Activated naive CD4-positive, alpha-beta T cell treated with Interleukin-2 at 50 U/mL for 16 hours (primary cell): Measurements from ENCODE around the gene CCDC74A.
"Not testable (repeated sequence)": the region's sequence is repeated elsewhere in the genome, so short reads cannot be mapped to it uniquely, and the experiment has no call there.

ENCODE experiments used
- DNase-seq: peaks from one replicate; pipeline ENCODE4 v3.0.0-alpha.2; 2020

Gene CCDC74A

DNA sequence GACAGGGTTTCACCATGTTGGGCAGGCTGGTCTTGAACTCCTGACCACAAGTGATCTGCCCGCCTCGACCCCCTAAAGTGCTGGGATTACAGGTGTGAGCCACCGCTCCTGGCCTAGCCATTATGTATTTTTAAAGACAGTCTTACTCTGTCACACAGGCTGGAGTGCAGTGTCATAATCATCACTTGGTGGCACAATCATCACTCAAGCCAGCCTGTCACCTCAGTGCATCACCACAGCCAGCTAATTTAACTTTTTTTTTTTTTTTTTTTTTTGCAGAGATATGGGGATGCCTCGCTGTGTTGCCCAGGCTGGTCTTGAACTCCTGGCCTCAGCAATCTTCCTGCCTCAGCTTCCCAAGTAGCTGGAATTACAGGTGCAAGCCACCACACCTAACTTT lies 24.1 kb upstream of the CCDC74A start:
- not testable (repeated sequence) for DNase-seq

DNA sequence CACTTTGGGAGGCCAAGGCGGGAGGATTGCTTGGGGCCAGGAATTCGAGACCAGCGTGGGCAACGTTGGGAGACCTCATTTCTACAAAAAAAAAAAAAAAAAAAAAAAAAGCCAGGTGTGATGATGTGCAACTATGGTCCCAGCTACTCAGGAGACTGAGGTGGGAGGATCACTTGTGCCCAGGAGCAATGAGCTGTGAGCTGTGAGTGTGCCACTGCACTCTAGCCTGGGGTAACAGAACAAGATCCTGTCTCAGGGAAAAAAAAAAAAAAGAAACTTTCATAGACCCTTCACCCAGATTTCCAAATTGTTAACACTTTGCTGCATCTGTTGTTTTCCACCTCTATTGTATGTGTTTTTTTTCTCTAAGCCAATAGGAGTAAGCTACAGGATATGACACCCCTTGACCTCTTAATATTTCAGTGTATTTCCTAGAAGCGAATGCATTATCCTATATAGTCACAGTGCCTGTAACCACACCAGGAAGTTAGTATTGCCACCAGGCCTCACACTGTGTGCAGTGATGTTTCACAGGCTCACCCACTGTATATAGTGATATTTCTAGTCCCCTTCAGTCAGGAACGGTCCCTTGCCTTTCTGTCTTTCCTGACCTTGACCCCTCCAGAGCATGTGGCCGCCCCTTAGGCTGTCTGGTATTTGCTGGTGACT lies 23.5 kb upstream of the CCDC74A start:
- not testable (repeated sequence) for DNase-seq

DNA sequence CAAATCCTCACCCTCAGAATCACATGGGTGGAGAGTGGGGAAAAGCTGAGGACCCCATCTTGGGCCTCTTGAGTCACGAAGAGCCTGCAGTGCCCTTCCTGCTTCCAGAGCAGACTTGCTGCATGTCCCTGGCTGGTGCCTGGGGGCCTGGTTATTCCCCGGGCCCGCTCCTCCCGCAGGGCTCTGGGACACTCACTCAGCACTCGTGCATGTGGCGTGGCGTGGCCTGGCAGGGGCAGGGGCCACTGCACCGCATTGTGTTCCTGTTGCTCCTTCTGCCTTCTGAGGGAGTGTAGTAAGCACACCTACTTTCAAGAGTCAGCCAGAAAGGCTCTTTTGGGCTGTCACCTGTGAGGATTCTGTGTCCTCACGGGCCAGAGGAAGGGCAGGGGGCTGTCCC lies 18.1 kb upstream of the CCDC74A start:
- no peak for DNase-seq

DNA sequence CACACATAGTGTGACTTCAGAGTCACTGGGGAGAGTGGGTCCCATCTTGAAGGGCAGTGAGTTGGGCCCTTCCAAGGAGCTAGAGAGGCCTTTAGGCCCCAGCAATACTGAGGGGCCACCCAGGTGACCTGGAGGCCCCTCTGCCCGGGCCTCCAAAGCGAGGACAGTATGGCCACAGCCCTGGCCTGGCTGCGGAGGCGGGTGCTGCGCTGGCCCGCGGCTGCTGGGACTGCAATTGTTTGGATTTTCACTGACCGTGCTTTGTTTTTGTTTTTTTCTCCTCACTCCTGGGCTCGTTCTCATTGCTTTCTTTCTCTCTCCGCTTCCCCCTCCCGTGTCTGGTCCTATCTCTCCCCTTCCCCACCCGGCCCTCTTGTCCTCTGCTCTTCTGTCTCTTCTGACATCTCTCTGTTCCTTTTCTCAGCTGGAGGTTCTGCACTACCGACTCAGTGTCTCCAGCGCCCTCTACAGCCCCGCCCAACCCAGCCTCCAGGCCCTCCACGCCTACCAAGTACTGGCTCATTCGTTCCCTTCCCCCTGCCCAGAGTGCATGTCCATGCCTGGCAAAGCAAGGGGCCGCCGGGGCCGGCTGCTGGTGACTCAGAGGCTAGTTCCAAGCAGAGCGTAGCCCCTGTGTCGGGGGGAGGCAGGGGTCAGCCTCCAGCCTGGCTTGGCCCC lies 16.3 kb upstream of the CCDC74A start:
- not testable (repeated sequence) for DNase-seq

DNA sequence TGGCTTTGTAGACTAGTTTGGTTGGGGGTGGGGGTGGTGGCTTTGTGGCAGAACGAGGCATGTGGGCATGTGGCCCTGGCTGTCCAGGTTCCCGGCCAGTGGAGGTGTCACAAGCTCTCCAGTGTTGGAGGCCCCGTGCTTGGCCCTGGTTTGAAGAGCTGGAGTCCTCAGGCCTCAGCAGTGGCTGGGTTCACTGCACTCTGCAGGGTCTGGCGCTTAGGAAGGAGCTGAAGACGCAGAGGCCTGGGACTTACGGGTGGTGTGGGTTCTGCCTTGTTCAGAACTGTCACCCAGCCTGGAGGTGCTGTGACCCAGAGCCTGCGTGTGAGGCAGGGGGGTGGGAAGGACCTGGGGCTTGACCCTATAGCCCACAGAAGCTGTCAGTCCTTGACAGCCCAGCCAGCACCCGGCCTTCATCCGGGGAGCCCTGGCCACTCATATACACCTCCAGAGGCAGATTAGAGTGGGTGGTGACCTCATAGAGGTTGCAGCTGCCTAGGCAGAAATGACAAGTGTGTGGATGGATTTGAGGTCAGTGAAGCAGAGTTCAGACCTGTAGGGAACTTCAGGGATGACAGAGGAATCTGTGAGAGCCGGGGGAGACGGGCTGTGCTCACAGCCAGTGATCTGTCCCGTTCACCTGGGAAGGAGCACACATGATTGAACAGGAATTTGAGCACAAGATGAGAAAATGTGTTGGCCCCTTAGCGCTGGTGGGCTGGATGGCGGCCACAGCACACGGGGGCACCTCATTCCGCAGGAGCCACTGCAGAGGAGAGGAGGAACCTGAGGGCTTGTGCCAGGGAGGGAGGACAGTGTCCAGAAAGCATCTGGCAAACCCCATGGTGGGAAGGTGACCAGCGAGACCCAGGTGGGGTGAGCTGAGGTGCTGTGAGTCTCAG lies 15.5 kb upstream of the CCDC74A start:
- DNase-seq: not testable (repeated sequence)

DNA sequence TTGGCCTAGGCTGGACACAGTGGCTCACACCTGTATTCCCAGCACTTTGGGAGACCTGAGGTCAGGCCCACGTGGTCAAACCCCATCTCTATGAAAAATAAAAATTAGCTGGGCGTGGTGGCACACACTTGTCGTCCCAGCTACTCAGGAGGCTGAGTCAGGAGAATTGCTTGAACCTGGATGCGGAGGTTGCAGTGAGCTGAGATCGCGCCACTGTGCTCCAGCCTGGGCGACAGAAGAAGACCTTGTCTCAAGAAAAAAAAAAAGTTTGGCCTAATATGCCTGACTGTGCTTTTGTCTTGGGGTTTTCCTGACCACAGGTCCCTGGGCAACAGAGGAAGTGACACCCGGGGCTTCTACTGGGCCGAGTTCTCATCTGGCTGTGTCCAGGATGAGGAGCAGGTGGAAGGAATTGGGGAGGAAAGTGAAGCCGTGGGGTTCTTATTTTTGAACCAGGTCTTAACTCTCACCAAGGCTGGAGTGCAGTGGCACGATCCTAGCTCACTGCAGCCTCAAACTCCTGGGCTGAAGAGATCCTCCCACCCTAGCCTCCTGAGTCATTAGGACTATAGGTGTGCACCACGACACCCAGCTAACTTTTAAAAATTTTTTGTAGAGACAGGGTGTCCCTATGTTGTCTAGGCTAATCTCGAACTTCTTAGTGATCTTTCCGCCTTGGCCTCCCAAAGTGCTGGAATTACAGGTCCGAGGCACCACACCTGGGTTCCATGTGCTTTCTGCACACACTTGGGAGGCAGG lies 13.1 kb upstream of the CCDC74A start:
- not testable (repeated sequence) for DNase-seq

DNA sequence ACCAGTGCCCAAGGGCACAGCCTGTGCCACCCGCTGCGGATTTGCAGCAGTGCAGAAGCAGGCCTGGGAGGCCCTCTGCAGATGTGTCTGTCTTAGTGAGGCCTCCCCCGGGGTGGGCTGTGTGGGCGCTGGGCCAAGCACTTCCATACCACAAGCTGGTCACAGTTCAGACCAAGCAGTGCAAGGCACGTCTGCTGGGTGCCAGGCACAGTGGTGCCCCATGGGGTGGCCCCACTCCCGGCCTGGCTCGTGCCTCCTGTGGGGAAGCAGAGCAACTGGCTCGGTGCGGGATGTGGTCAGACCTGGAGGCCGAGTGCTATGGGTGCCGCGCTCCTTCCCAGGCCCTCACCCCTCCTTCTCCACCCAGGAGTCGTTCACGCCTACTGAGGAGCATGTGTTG lies 12.5 kb upstream of the CCDC74A start:
- not testable (repeated sequence) for DNase-seq

DNA sequence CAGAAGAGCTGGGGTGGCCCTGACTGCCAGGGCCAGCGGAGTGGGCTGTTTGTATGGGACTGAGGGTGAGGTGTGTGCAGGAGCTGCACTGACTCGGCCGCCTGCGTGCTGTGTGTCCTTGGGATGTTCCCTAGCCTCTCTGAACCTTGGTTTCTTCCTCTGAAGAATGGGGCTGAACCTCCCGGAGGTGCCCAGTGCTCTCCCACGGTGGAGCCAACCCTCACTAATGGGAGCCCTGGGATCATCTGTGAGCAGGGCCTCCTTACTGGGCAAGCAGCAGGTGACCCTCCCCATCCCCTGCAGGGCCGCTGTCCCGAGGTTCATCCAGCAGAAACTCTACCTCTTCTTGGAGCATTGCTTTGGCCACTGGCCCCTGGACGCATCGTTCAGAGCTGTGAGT lies 11.7 kb upstream of the CCDC74A start:
- DNase-seq: no peak

DNA sequence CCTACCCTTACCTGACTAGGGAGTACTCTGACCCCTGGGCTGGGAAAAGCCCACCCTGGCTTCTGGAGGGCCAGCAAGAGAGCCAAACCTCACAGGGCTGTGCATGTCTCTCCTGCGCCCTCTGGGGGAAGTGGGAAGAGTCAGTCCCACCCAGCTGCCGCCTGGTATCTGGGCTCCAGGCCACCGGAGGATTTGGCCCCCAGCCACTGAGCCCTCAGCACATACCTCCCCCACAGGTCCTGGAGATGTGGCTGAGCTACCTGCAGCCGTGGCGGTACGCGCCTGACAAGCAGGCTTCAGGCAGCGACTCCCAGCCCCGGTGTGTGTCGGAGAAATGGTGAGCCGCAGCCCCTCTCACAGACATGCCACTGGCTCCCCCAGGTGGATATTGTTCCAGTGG lies 11.1 kb upstream of the CCDC74A start:
- not testable (repeated sequence) for DNase-seq

DNA sequence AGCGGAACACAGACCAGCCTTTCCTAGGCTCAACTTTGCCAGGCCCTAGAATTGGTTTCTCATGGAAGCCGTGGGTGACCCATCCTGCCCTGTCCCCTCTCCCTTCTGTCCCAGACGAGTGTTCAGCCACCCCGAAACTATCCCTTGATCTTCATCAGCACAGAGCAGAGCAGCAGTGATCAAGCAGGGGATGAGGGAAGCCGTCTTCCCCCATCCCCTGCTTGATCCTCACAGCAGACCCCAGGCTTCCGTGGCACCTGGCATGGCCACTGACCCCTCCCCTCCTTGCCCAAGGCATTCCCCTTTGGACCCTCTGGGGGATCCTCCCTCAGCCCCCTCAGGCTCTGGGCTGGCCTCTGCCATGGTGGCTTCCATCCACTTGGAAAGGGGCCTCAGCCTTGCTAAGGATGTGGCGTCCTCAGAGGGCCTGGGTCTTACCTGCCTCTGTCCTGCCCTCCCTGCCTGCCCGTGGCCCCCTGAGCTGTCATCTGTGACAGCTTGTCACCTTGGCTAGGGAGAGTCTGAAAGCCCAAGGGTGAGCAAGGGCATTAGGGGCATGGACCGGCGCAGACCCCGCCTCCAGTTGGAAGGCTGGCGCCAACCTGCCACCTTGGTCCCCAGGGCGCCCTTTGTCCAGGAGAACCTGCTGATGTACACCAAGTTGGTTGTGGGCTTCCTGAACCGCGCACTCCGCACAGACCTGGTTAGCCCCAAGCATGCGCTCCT lies 10.4 kb upstream of the CCDC74A start:
- DNase-seq: no peak

DNA sequence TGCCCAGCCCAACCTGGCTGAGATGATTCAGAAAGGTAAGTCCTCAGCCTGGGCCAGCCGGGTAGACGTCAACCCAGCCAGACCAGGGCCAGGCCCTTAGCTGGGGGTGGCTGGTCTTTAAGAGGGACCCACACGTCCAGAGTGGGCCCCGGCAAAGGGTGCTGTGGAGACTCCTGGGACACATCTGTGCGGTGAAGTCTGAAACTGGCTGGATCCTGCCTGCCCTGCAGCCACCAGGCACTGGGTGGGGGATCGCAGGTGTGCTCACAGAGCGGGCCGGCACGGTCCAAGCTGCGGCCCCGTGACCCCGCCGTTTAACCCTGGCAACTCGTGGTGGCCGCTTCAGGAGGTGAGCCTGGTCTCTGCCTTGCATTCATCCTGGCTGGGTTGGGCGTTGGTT lies 9.8 kb upstream of the CCDC74A start:
- not testable (repeated sequence) for DNase-seq

DNA sequence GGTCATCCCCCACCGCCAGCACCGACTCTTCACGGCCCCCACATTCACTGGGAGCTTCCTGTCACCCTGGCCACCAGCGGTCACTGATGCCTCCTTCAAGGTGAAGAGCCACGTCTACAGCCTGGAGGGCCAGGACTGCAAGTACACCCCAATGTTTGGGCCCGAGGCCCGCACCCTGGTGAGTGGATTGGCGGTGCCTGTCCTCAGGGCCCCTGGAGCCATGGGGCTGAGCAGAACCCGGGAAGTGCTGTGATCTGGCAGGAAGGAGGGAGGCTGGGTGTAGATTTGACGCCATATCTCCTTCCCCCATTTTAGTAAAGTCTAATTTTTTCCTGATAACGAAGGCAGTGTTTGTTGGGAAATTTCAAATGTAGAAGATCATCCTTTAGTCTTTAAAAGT lies 9.2 kb upstream of the CCDC74A start:
- DNase-seq: not testable (repeated sequence)

DNA sequence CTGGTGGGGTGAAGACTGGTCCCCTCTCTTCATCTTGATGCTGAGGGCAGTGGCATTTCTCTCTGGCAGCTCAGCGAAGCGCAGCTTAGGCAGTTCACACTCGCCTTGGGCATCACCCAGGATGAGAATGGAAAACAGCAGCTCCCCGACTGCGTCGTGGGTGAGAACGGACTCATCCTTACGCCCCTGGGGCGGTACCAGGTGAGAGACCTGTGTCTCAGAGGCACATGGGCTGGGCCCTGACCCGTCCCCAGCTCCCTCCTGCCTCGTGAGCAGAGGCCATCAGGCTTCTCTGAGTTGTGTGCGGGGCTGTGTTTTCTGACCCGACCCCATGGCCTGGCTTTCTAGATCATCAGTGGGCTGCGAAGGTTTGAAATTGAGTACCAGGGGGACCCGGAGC lies 8.2 kb upstream of the CCDC74A start:
- no peak for DNase-seq

DNA sequence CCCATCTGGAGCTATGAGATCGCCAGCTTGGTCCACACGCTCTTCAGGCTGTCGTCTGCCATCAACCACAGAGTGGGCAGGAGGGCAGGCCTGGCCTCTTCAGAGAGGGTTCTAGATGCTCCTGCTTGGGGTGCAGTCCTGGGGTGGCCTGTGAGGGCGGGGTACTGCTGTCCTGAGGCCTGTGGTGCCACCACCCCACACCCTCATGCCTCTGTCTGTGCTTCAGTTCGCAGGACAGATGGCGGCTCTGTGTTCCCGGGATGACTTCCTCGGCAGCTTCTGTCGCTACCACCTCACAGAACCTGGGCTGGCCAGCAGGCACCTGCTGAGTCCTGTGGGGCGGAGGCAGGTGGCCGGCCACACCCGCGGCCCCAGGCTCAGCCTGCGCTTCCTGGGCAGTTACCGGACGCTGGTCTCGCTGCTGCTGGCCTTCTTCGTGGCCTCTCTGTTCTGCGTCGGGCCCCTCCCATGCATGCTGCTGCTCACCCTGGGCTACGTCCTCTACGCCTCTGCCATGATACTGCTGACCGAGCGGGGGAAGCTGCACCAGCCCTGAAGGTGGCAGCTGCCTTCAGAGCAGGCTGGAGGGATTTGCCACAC lies 7.7 kb upstream of the CCDC74A start:
- not testable (repeated sequence) for DNase-seq

DNA sequence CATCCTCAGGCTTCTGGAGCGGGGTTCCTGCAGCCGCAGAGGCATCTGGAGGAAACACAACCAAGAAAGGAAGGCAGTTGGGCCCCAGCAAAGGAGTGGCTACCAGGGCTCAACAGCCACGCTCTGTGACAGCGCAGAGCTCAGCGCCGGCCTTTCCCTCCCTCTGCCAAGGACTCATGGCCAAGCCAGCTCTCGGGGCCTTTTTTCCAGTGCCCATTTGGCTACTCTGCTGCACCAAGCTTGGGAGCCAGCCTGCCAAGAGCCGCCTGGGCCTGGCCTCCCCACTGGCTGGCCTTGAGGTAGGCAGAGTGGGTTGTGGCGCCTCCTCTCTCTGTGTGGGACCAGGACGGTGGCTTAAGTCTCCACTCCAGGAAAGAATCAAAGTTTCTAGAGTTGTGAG lies 7.2 kb upstream of the CCDC74A start:
- DNase-seq: no peak

DNA sequence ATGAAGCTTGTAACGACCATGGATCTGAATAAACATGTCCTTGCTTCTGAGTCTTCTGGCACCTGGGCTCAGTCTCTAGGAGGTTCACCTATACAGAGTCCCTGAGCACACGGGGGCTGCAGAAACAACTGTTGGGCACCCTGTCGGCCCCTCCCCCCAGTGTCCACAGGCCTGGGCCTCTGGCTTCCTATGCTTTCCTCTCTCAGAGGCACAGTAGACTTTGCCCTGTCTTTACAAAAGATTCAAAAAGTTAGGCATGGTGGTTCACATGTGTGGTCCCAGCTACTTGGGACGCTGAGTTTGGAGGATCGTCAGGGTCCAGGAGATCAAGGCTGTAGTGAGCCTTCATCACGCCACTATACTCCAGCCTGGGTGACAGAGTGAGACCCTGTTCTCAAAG lies 6.2 kb upstream of the CCDC74A start:
- DNase-seq: not testable (repeated sequence)

DNA sequence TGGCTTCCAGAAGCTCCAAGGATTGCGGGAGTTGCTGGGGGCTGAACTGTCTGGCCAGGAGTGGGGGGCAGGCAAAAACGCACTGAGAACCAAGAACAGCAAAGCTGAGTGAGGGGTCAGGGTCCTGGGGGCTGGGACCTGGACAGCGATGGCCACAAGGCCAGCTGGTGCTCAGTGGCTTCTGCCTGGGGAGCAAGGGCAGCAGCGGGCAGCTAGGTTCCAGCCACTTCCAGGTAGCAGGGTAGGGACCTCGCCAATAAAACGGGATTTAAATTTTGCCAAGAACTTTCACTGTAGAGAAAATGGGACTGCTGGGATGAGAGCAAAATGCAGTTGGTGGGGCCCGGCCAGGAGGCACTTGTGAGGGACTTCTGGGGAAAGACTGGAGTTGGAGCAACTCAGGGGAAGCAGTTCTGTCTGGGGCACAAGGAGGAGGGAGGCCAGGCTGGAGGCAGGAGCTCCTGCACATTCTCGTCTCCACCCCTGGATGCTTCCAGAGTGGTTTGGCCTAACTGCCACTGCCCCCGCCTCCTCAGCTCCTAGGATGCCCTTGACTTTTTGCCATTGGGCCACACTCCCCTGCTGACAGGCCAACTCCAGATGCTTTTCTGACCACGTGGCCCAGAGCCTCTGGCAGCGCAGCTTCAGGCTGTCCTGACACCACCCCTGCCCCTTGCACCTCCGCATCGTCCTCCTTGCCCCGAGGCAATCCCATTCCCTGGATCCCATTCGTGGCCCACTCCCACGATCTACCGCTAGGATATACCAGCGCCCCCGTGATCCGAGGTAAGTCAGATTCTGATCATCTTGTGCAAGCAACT lies 5.5 kb upstream of the CCDC74A start:
- no peak for DNase-seq

DNA sequence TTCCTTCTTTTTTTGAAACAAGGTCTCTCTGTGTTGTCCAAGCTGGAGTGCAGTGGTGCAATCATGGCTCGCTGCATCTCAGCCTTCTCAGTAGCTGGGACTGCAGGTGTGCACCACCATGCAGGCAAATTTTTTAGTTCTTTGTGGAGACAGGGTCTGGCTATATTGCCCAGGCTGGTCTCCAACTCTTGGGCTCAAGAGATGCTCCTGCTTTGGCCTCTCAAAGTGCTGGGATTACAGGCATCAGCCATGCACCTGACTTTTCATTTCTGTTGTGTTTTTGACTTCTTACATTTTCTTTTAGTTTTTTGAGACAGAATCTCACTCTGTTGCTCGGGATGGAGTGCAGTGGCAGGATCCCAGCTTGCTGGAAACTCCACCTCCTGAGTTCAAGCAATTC lies 2.4 kb upstream of the CCDC74A start:
- not testable (repeated sequence) for DNase-seq

DNA sequence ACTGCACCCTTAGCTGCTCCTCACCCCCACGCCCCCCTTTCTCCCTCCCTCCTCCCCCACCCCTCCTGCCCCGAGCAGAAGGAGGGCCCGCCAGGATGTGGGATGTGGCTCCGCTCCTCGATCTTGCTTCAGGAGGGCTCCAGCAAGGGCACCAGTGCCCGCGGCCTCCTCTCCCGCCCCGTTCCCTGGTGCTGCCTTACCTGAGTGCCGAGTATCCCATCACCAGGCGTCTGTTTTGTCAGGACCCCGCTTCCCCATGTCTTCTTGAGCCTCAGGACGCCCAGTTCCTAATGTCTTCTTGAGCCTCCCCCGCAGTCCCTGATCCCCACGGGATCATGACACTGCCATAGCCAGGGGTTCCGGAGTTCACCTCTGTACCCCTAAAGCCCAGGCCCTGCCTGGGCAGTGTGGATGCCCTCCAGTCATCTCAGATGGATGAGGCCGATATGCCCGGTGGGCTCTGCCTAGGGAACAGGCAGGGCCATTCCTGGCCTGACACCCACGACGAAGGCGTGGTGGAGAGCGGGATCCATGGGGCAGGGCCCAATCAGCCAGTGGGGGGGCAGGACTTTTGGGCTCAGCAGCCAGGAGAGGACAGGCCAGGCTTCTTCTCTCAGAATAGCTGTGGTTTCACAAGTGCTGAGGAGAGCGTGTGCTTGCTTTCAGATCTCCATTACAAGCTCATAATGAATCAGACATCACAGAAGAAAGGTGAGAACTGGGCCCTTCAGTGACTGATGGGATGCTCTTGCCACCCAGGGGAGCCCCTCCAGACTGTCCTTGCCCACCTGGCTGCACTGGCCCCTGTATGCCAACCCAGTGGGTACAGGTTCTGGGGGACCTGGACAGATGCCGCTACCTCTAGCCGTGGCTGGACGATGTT lies 1.5 kb downstream of the CCDC74A start:
- not testable (repeated sequence) for DNase-seq
